DND-41 (cell line): ENCODE results near the gene CDK12.

ENCODE experiments used
- ATAC-seq: fragments of 200-7000 bp; cut with Tn5 transposase; 3 replicates; pipeline ENCODE4 v1.9.1; 2021; ENCODE audit warnings: low read depth; ENCODE audit not compliant: insufficient read depth
- DNase-seq: peaks from one replicate; pipeline ENCODE4 v3.0.0-alpha.2; 2020
- H2AFZ ChIP-seq: 2 replicates; pipeline ENCODE4 v1.6.0; 2012; ENCODE audit warnings: low read depth, low read length
- H3K27ac ChIP-seq: 2 replicates; pipeline ENCODE4 v1.5.1; 2012; ENCODE audit warnings: low read length, inconsistent platforms
- H3K27me3 ChIP-seq: fragments of 200-600 bp; sonication (generic); 2 replicates; pipeline ENCODE4 v1.6.0; 2012; ENCODE audit warnings: low read length, mild to moderate bottlenecking, inconsistent platforms; ENCODE audit not compliant: insufficient read depth, poor library complexity
- H3K36me3 ChIP-seq: 2 replicates; pipeline ENCODE4 v1.5.1; 2012; ENCODE audit warnings: low read length, inconsistent platforms; ENCODE audit not compliant: insufficient read depth
- H3K4me1 ChIP-seq: 2 replicates; pipeline ENCODE4 v1.5.1; 2012; ENCODE audit warnings: mild to moderate bottlenecking, low read length; ENCODE audit not compliant: insufficient read depth
- H3K4me2 ChIP-seq: 2 replicates; pipeline ENCODE4 v1.6.0; 2012; ENCODE audit warnings: mild to moderate bottlenecking, moderate library complexity, low read length, inconsistent platforms; ENCODE audit not compliant: insufficient read depth
- H3K4me3 ChIP-seq, 2 experiments: fragments of 200-600 bp in 1 of 2; shearing (Covaris generic) in 1 of 2; 2 replicates each; pipeline ENCODE4 v1.5.1; 2012 to 2016; ENCODE audit warnings: inconsistent platforms in 2 of 2, low read length in 2 of 2, mild to moderate bottlenecking in 2 of 2, low read depth in 1 of 2, moderate library complexity in 1 of 2
- H3K79me2 ChIP-seq: 2 replicates; pipeline ENCODE4 v1.6.0; 2012; ENCODE audit warnings: low read length, inconsistent platforms; ENCODE audit not compliant: insufficient read depth
- H3K9ac ChIP-seq: 2 replicates; pipeline ENCODE4 v1.6.0; 2012; ENCODE audit warnings: low read depth, mild to moderate bottlenecking, inconsistent platforms, low read length, moderate library complexity
- H3K9me3 ChIP-seq: 2 replicates; pipeline ENCODE4 v1.5.1; 2012; ENCODE audit warnings: low read length, moderate library complexity, mild to moderate bottlenecking, inconsistent platforms; ENCODE audit not compliant: insufficient read depth, severe bottlenecking
- H4K20me1 ChIP-seq: 2 replicates; pipeline ENCODE4 v1.6.0; 2012; ENCODE audit warnings: low read length; ENCODE audit not compliant: insufficient read depth
- EZH2 ChIP-seq: IDR thresholded peaks from 3 replicates; pipeline ENCODE4 v1.6.1; 2012; ENCODE audit warnings: borderline replicate concordance, low read depth, mild to moderate bottlenecking, moderate library complexity, low read length, inconsistent platforms; ENCODE audit not compliant: severe bottlenecking
- TF ChIP-seq, protein P1 (sequence below): IDR thresholded peaks from 2 replicates; pipeline ENCODE4 v1.5.1; 2012; ENCODE audit warnings: borderline replicate concordance, low read length, moderate library complexity, mild to moderate bottlenecking; ENCODE audit not compliant: poor library complexity, severe bottlenecking; ENCODE audit errors: extremely low read depth

The CDK12 gene

DNA sequence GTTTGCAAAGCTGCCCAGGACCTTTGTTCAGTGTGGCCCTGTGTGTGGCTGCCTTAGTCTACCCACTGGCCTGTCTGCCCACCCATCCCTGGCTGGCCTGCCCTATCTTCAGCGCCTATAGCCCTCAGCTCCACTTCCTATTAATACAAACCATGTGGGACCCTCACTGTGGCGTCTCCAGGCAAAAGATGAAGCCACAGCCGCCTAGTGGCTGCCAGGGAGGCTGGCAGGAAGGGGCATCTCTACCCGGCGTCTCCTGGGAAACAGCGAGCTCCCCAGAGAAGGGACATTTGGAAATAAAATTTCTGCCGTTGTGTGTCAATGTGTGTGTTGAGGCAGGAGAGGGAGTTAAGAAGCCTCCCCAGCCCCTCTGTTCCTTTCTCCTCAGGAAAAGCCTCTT lies 114.9 kb downstream of the CDK12 start:
- Histone ChIP-seq H3K4me3 (no peak overlapping the region), H3K27me3 (peaks cover 7% of the 10 kb centered on the region), H3K4me1 (peaks cover 14% of the 10 kb centered on the region), H3K79me2 (no peaks in the 10 kb centered on the region), H3K27ac (no peak overlapping the region), H3K36me3 (no peaks in the 10 kb centered on the region), H4K20me1 (peaks cover 5% of the 10 kb centered on the region; the same call in 1 of the 2 replicates), H2AFZ (no peak overlapping the region), H3K9me3 (peaks cover under 1% of the 10 kb centered on the region), H3K9ac (no peak overlapping the region), H3K4me2 (no peak overlapping the region)
- no peak for TF ChIP-seq EZH2
- TF ChIP-seq, protein P1, sequence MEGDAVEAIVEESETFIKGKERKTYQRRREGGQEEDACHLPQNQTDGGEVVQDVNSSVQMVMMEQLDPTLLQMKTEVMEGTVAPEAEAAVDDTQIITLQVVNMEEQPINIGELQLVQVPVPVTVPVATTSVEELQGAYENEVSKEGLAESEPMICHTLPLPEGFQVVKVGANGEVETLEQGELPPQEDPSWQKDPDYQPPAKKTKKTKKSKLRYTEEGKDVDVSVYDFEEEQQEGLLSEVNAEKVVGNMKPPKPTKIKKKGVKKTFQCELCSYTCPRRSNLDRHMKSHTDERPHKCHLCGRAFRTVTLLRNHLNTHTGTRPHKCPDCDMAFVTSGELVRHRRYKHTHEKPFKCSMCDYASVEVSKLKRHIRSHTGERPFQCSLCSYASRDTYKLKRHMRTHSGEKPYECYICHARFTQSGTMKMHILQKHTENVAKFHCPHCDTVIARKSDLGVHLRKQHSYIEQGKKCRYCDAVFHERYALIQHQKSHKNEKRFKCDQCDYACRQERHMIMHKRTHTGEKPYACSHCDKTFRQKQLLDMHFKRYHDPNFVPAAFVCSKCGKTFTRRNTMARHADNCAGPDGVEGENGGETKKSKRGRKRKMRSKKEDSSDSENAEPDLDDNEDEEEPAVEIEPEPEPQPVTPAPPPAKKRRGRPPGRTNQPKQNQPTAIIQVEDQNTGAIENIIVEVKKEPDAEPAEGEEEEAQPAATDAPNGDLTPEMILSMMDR, result peak; percentile 58
- ATAC-seq (peak; percentile 42; the same call in 2 of the 3 replicates), DNase-seq (peak; percentile 18)

DNA sequence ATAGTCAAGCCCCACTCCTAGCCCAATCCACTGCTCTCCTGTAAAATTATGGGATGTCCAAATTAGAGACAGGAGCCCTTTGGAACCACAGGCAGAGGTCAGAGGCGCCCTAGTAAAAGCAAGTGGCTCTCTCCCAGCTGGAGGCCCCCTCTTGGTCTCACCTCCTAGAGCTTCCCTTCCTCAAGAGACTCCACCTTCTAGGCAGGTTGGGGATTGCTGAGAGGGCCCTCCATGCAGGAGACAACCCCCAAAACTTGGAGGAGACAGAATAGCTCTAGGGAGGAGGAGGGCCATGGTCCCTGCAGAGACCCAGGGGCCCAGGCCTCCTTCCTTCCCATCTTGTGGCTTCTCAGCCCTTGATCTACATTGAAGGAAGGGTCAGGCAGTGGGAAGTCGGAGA lies 117.0 kb downstream of the CDK12 start:
- Histone ChIP-seq H4K20me1 (peaks cover 5% of the 10 kb centered on the region; the same call in 1 of the 2 replicates), H3K4me3 (no peak overlapping the region), H3K9me3 (no peaks in the 10 kb centered on the region), H2AFZ (no peak overlapping the region), H3K27me3 (peaks cover 7% of the 10 kb centered on the region), H3K27ac (no peak overlapping the region), H3K4me1 (peaks cover 9% of the 10 kb centered on the region), H3K4me2 (no peak overlapping the region), H3K9ac (no peak overlapping the region), H3K79me2 (no peaks in the 10 kb centered on the region), H3K36me3 (no peaks in the 10 kb centered on the region)
- ATAC-seq (no peak), DNase-seq (no peak)
- TF ChIP-seq, protein P1, result no peak
- TF ChIP-seq EZH2, result no peak

DNA sequence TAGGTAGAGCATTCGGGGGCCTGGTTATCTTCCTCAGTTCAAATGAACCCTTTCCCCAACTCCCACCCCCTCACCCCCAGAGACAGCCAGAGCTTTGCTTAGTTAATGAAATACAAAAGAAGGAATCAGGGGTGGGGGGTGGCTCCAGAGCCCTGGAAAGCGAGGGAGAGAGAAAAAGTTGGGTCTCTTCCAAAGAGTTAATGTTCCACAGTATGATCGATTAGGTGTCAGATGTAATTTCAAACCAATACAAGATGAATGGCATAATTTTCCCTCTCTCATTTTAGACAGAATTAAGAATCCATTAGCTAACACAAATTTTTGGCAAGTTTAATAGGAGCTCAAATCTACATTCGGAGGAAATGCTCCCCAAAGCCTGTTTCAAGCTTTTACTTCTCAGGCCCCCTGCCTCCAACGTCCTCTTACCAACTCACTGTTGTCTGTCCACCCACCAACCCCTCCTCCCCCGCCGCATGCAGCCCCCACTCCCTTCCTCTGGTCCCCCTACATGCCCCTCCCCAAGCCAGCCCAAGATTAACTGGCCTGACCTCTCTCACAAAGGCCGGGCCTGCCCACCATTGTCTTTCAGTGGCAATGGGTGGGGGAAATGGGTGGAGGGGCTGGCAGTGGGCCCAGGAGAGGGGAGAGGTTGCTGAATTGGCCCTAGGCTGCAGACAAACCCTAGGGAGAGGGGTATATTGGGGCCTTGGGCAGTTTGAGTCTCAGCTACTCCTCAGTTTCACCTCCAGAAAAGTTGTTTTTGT lies 118.2 kb downstream of the CDK12 start:
- DNase-seq (no peak), ATAC-seq (no peak)
- peaks cover 5% of the 10 kb centered on the region; the same call in 1 of the 2 replicates for H4K20me1 ChIP-seq
- no peak overlapping the region for H3K27ac ChIP-seq
- no peak overlapping the region for H3K4me3 ChIP-seq
- no peaks in the 10 kb centered on the region for H3K27me3 ChIP-seq
- H3K9ac ChIP-seq, result no peak overlapping the region
- no peaks in the 10 kb centered on the region for H3K36me3 ChIP-seq
- TF ChIP-seq EZH2, result no peak
- TF ChIP-seq, protein P1, result no peak
- no peaks in the 10 kb centered on the region for H3K4me1 ChIP-seq
- no peak overlapping the region for H2AFZ ChIP-seq
- H3K4me2 ChIP-seq, result no peak overlapping the region
- no peaks in the 10 kb centered on the region for H3K9me3 ChIP-seq
- H3K79me2 ChIP-seq, result no peaks in the 10 kb centered on the region
